ENCODE measurements around the gene SOX1.

The SOX1 gene

GRCh38 chr13:112117258-112117954 lies 50.5 kb downstream of the SOX1 start:
- TF ChIP-seq, protein P1, sequence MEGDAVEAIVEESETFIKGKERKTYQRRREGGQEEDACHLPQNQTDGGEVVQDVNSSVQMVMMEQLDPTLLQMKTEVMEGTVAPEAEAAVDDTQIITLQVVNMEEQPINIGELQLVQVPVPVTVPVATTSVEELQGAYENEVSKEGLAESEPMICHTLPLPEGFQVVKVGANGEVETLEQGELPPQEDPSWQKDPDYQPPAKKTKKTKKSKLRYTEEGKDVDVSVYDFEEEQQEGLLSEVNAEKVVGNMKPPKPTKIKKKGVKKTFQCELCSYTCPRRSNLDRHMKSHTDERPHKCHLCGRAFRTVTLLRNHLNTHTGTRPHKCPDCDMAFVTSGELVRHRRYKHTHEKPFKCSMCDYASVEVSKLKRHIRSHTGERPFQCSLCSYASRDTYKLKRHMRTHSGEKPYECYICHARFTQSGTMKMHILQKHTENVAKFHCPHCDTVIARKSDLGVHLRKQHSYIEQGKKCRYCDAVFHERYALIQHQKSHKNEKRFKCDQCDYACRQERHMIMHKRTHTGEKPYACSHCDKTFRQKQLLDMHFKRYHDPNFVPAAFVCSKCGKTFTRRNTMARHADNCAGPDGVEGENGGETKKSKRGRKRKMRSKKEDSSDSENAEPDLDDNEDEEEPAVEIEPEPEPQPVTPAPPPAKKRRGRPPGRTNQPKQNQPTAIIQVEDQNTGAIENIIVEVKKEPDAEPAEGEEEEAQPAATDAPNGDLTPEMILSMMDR (IDR thresholded peaks at IDR 0.05; ENCODE audit: insufficient read depth, low read depth, low read length, missing control alignments), result no peak
- DNase-seq (ENCODE audit: low read depth), result no peak
- H3K4me3 ChIP-seq (ENCODE audit: low read length), result no peak overlapping the region

DNA sequence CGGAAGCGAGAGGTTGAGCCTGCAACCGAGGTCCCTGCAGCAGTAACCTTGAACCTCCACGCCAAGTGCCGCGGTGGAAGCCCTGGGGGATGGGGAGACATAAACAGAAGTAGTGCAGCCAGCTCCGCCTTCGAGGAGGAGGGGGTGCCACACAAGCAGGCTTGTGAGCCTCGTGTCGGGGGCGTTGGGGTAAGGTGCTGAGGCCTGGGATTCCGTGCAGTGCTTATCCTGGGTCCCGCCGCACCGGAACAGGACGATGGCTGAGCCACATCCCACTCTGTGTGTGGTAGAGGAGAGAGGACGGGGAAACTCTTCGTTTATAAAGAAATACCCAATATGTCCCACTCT lies 51.0 kb downstream of the SOX1 start:
- no peak for DNase-seq (ENCODE audit: low read depth)
- TF ChIP-seq, protein P1 (IDR thresholded peaks at IDR 0.05; ENCODE audit: insufficient read depth, low read depth, low read length, missing control alignments), result no peak
- H3K4me3 ChIP-seq (ENCODE audit: low read length), result no peak overlapping the region

- TF ChIP-seq, protein P1 (IDR thresholded peaks at IDR 0.05; ENCODE audit: insufficient read depth, low read depth, low read length, missing control alignments), result no peak
- DNase-seq (ENCODE audit: low read depth), result no peak
- H3K4me3 ChIP-seq (ENCODE audit: low read length), result no peak overlapping the region
Observed at GRCh38 chr13:112118451-112119064, 51.6 kb downstream of the SOX1 start.

- no peak for DNase-seq (ENCODE audit: low read depth)
- H3K4me3 ChIP-seq (ENCODE audit: low read length), result no peak overlapping the region
- TF ChIP-seq, protein P1 (IDR thresholded peaks at IDR 0.05; ENCODE audit: insufficient read depth, low read depth, low read length, missing control alignments), result no peak
Observed at GRCh38 chr13:112119192-112120030, 52.5 kb downstream of the SOX1 start.

DNA sequence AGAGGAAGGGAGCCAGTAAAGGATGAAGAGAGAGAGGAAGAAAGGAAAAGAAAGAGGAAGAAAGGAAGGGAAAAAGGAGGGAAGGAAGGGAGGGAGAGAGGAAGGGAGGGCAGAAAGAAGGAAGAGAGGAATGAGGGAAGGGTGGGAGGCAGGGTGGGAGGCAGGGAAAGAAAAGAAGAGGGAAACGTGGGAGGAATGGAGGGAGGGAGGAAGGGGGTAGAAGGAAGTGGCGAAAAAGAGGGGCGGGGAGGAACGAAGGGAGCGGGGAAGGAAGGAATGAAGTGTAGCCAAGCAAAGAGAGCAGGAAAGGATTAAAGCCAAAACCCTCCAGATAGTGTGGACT lies 53.1 kb downstream of the SOX1 start:
- TF ChIP-seq, protein P1 (IDR thresholded peaks at IDR 0.05; ENCODE audit: insufficient read depth, low read depth, low read length, missing control alignments), result no peak
- no peak for DNase-seq (ENCODE audit: low read depth)
- no peak overlapping the region for H3K4me3 ChIP-seq (ENCODE audit: low read length)
